Myocyte (in vitro differentiated cells): ENCODE measurements around the gene KISS1. TPM values are rescaled to one million over a fixed set of nuclear protein-coding genes. Genes with fewer than 3 reads are reported as not detected.
"Not testable (repeated sequence)": the region's sequence is repeated elsewhere in the genome, so short reads cannot be mapped to it uniquely, and the experiment has no call there.

Experiments
- DNase-seq: peaks from one replicate; pipeline ENCODE4 v3.0.0-alpha.2; 2012; ENCODE audit warnings: low read depth
- polyA plus RNA-seq: library from polyadenylated mRNA; unstranded; fragments of >200 nt; gene quantifications from one replicate; pipeline ENCODE4 v1.2.1, GENCODE V29; 2012; ENCODE audit warnings: missing spikeins
- total RNA-seq: library from RNA; depleted of rRNA; stranded (reverse); fragments of >200 nt; gene quantifications from 2 replicates; pipeline ENCODE4 v1.2.3, GENCODE V29; 2014

Gene KISS1
- 10.6 and 19.3 TPM in 2 replicates for total RNA-seq
- 31.4 TPM for polyA plus RNA-seq

DNA sequence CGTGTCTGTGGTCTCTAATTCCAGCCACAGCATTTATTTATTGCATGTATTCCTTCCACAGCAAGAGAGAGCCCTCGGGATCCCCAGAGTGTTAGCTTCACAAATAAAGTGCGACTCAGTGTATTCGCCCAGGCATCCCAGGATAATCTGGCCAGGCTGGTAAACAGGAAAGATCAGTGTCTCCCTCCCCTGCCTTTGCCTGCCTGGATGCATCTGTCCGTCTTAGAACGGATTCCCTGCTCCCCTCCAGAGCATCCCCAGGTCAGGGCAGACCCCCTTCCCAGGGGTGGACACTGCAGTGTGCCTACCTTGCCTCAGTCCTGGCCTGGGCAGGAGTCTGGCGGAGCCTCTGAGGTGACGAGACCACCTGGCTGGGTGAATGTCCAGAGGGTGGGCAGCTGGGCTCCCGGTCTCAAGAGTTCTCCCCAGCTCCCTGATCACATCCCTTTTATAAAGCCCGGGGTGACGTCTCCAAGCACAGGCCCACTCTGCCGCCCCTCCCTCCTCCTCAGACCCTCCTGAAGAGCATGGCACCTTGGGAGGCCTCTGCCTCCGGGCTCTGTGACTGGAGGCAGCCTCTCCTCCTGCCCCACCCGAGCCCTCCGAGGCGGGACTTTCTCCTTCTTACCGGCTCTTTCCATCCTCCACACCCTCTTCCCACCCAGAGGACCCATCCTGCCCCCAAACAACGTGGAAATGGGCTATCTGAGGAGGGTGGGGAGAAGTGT is at the start of gene KISS1:
TSS of gene KISS1 (minus strand) at position 424 of the 728 bp plus-strand sequence. CDS start 3,615 bp downstream, outside the sequence.
- DNase-seq = no peak

DNA sequence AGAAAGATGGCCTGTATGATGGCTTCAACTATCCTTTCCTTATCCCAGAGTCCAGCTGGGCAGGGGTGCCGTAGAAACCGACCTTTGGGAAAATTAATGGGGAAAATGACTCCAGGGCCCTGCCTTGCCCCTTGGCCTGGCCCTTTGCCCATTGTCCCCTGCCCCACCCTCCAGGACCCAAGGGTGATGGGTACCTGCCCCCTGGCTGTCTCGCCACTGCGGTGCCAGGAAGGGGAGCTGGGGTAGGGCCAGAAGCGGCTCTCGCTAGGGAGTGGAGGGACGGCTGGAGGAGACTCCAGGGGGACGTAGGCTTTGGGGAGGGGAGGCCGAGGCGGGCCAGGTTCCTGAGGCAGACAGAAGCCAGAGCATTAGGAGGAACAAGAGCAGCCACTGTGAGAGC is 46.6 kb upstream of the KISS1 start:
- DNase-seq = no peak

DNA sequence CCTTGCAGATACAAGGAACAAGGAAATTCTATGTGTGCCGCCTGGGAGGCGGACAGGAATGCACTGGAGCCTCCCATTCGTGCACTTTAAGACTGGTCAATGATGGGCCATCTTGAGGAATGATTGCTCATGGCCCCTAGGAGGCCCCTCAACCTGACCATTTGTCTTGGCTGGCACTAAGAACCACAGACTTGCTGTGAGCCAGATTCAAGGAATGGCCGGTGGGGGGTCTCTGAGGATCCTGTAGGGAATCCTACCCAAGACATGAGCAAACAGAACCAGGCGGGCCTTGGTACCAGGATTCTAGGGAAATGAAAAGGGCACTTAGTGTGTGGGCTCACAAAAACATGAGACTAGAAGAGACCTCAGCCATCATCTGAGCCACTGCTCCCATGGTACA is 45.6 kb upstream of the KISS1 start:
- no peak for DNase-seq

DNA sequence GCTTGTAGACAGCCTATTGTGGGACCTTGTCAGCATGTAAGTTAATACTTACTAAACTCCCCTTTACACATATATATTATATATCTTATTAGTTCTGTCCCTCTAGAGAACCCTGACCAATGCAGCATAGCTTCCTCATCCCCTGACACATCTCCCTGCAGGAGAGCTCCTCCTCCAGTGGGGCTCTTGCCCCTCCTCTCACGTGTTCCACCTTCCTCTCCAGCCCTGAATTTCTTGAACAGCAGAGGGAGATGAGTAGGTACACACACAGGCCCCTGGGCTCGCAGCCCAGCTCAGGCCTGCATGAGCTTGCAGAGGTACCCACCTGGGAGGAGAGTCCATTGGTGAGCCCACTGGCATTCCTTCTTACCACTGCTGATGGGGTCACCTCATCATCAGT is 44.8 kb upstream of the KISS1 start:
- no peak for DNase-seq

- DNase-seq = no peak
These were observed 43.9 kb upstream of the KISS1 start for GRCh38 chr1:204240233-204240632.

- DNase-seq = not testable (repeated sequence)
These were observed 43.1 kb upstream of the KISS1 start for GRCh38 chr1:204239401-204239800.

DNA sequence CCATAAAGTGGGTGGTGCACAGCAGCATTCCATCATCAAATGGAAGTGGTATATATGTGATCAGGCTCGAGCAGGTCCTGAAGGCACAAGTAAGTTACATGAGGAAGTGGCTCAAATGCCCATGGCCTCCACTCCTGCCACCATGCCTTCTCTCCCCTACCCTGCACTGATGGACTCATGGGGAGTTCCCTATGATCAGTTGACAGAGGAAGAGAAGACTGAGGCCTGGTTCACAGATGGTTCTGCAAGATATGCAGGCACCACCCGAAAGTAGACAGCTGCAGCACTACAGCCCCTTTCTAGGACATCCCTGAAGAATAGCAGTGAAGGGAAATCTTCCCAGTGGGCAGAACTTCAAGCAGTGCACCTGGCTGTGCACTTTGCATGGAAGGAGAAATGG is 42.2 kb upstream of the KISS1 start:
- not testable (repeated sequence) for DNase-seq

- not testable (repeated sequence) for DNase-seq
These were observed 41.2 kb upstream of the KISS1 start for GRCh38 chr1:204237515-204237914.

GRCh38 chr1:204232526-204232925 is 36.2 kb upstream of the KISS1 start:
- DNase-seq = peak; percentile 36

- DNase-seq = no peak
These were observed 33.9 kb upstream of the KISS1 start for GRCh38 chr1:204230211-204230610.

DNA sequence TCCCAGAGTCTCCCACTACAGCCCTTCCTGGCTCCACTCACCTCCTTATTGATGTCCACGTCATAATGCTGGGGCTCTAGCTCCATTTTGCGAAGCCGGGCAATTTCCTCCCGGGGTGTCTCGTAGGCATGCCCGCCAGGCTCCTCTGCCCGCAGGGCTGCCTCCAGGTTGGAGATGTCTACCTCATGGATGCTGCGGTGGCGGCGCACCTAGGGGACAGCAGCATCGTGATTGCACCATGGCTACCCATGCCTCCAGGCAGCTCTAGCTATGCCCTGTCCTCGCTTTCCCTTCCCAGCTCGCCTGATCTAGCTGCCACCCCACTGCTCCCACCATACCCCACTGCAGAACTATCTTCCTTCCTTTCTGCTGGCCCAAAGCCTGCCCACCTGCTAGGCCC is 32.6 kb upstream of the KISS1 start:
- no peak for DNase-seq

- DNase-seq = no peak
These were observed 31.9 kb upstream of the KISS1 start for GRCh38 chr1:204227996-204228785.

- no peak for DNase-seq
These were observed 31.1 kb upstream of the KISS1 start for GRCh38 chr1:204227351-204227750.

DNA sequence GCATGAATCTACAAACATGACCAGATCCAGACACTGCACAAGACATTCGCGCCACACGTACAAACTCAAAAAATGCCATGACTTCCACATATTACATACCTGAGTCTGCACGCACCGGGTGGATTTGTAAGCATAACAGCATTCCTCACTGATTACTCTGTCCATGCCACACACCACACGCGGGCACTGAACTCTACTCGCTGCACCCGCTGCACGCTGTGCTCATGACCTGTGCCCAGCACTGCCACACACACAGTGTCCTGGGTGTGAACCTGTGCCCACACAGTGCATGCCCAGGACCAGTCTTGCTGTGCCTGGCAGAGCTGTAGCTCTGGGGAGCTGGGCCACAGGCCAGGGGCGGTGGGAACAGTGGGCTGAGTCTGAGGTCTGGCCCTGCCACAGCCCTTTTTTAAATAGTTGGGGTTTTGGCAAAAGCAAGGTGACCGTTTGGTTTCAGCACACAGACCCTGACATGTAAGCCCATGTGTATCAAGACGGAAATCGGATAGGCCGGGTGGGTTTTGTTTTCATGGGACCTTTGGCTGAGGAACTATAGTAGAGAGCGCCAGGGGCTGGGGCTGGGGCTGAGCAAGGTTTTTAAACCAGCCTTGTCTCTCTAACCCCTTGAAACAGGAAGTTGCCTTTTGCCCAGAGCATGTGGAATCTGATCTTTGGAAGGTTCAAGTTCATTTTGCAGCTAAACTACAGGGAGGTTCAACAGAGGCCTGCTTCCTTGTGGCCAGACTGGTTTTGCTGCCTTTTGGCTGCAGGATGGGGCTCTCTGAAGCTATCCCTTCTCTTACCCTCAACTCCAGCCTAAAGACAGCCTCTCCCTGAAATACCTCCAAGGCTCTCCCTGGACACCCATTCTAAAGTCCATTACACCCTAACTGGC is 29.8 kb upstream of the KISS1 start:
- DNase-seq = no peak

DNA sequence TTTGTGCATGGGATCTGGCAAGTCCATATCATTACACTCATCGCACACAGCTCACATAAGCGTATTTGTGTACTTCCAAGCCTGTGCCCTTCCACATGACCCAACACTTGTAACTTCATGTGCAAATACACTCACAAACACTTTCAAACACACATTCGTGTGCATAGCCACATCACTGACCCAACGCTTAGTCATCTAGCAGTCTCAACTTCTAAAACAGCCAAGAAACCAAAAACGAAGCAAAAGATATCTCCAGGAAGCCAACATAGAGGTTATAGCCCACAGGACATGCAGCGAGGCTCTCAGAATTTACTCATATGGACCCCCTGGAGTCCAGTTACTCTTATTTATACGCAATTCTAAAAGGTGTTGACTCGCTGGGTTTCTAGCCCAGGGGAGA is 28.4 kb upstream of the KISS1 start:
- no peak for DNase-seq

DNA sequence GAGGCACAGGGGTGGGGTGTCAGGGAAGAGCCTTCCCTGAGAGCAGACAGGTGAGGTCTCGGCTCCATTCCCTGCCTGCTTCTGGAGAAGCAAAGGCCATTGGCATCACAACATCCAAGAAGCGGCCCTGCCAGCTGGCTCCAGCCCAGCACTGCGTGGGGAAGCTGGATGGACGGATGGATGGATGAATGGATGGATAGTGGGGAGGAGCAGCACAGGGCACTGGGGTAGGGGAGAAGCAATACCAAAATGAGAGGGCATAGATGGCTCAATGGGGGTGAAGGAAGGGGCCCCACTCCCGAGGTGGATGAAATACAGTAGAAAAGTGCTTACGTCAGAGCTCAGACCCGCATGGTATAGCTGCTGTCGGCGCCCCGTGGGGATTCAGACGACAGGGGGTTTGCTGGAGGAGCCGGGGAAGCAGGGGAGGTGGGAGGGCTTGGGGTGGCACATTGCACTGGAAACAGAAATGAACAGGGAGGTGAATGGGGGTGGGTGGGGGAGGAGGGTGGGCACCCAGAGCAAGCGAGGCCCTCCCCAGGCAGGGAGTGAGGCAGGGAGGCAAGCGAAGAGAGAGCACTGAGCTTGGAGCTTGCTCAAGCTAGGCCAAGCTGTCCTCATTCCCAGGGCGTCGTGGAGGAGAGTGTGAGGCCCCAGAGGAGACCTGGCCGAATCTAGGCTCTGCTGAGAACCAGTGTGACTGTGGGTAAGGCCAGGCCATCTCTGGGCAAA is 27.0 kb upstream of the KISS1 start:
- DNase-seq = no peak

- no peak for DNase-seq
These were observed 26.4 kb upstream of the KISS1 start for GRCh38 chr1:204222764-204223055.

DNA sequence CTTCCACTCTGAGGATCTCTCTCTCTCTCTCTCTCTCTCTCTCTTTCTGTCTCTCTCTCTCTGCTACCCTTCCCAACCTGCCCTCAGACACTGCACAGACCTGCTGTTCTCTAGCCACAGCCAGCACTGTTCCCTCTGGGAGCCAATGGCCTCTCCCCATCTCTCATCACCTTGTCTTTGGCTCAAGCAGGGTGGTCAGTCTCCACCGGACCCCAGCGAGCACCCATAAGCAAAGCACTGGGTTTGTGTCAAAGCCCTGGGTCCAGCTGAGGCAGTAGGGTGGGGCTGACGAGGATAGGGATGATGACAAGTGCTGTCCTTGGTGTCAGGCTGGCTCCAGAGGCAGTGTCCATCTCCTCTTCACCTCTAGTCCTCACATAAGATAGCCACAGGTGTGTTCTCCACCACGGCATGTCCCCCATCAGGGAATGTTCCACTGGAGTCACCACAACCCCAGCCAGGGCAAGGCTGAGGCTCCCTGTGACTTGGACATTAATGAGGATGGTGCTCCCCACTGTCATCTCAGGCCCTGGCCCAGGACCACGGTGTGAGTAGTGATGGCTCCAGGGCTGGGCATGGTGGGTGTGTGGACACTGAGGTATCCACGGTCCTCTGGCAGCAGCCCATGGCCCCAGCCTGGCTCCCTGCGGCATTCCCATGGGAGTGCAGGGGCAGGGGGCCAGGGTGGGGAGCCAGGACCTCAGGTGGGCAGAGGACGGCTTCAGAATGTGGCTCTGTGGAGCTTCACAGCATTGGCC is 25.9 kb upstream of the KISS1 start:
- DNase-seq = no peak

DNA sequence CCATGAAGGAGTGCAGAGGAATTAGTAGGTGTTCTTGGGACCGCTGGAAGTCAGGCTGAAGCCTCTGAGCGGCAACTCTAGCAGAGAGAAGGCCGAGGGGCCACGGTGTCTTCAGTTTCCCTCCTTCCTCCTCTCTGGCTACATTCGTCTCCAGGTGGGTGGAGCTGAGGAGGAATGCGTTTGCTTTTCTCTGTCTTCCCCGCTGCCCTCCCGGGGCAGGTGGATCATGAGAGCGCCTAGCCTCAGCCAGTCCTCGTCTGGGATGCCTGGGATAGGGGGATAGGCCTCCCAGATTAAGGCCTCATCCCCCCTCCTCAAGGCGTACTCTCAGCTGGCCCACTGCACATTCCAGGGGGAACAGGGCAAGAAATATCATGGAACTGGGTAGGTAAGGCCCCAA is 25.0 kb upstream of the KISS1 start:
- no peak for DNase-seq

DNA sequence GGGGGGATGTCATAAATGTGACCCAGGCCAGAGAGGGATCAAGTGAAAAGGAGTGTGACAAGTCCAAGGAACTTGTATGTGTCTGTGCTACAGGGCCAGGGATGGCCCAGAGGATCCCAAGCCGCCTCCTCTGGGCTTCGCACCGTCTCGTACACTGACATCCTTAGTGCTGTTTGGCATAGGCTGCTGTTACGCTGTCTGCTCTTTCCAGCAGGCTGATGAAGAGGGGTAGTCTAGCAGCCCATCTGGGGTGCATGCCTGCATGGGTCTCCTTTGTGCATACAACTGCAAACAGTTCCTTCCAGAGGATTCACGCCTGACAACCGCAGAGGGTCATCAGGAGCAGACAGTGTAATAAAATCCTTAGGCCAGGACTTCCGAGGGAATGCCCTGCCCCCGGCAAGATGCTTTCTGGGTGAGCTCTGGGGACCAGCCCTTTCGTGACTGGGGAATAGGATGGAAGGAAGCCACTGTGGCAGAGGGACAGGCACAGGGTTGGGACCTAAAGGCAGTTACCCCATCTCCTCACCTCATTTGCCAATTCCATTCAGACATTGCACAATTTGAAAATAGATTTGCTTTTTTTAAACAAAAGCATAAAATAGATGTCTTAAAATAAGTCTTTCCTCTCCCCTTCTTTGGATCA is 23.8 kb upstream of the KISS1 start:
- DNase-seq = no peak
